PFSK-1 (cell line): ENCODE measurements around the gene HSPB9.

Experiments
- FOXP2 ChIP-seq: optimal IDR thresholded peaks from 2 replicates; pipeline ENCODE3; 2011; ENCODE audit warnings: borderline replicate concordance, control low read depth, inconsistent platforms; ENCODE audit not compliant: insufficient read depth; ENCODE audit errors: extremely low read length, extremely low read depth
- POLR2AphosphoS5 ChIP-seq: IDR thresholded peaks from 2 replicates; pipeline ENCODE4 v1.6.1; 2012; ENCODE audit warnings: low read depth, mild to moderate bottlenecking, control low read depth, low read length, moderate library complexity
- SIN3A ChIP-seq: IDR thresholded peaks from 2 replicates; pipeline ENCODE4 v1.6.1; 2012; ENCODE audit warnings: mild to moderate bottlenecking, low read length, moderate library complexity, borderline replicate concordance; ENCODE audit not compliant: insufficient read depth
- TAF1 ChIP-seq: IDR thresholded peaks from 2 replicates; pipeline ENCODE4 v1.6.1; 2012; ENCODE audit warnings: low read length, control low read depth, borderline replicate concordance; ENCODE audit not compliant: insufficient read depth
- TF ChIP-seq, protein P1 (sequence below), 2 experiments: IDR thresholded peaks; 2 replicates each; pipeline versions ENCODE4 v1.6.1 to v1.8.0; 2011 to 2012; ENCODE audit warnings: low read depth in 2 of 2, low read length in 2 of 2, control low read depth in 1 of 2, inconsistent platforms in 1 of 2, mild to moderate bottlenecking in 1 of 2, moderate library complexity in 1 of 2; ENCODE audit not compliant: insufficient read depth in 1 of 2

DNA sequence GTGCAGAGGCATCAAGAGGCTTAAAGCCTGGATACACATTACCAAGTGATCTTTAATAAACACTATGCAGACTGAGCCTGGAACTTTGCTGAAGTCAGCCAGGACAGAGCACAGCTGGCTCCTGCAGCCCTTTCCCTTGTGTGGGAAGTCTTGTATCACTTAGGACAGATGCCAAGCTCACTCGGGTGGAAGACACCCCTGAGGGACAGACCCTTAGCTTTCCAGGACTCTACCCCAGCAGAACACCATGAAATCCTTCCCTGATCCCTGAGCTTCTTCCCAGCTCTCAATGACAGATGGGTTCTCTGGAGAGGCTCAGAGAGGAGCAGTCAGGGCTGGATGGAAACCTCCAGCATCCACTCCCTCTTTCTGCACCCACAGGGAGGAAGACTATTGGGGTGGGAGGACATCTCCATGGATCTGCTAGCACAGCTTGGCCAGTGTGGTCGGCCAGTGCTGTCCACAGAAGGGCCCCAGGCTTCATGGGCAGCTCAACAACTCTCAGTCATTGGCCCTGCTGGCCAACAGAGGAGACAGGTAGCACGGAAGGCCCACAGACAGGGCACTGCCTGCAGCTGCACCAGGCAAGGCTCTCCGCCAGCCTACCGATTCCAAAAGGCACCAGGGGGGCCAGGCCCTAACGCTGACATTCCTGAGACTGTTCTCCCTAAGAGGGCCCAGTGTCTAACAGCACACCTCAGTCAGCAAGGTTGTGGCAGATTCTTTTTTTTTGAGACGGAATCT is 16.3 kb downstream of the HSPB9 start:
- TF ChIP-seq, protein P1, sequence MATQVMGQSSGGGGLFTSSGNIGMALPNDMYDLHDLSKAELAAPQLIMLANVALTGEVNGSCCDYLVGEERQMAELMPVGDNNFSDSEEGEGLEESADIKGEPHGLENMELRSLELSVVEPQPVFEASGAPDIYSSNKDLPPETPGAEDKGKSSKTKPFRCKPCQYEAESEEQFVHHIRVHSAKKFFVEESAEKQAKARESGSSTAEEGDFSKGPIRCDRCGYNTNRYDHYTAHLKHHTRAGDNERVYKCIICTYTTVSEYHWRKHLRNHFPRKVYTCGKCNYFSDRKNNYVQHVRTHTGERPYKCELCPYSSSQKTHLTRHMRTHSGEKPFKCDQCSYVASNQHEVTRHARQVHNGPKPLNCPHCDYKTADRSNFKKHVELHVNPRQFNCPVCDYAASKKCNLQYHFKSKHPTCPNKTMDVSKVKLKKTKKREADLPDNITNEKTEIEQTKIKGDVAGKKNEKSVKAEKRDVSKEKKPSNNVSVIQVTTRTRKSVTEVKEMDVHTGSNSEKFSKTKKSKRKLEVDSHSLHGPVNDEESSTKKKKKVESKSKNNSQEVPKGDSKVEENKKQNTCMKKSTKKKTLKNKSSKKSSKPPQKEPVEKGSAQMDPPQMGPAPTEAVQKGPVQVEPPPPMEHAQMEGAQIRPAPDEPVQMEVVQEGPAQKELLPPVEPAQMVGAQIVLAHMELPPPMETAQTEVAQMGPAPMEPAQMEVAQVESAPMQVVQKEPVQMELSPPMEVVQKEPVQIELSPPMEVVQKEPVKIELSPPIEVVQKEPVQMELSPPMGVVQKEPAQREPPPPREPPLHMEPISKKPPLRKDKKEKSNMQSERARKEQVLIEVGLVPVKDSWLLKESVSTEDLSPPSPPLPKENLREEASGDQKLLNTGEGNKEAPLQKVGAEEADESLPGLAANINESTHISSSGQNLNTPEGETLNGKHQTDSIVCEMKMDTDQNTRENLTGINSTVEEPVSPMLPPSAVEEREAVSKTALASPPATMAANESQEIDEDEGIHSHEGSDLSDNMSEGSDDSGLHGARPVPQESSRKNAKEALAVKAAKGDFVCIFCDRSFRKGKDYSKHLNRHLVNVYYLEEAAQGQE (IDR thresholded peaks at IDR 0.05; ENCODE audit: insufficient read depth in 1 of 2, low read depth in 2 of 2, low read length in 2 of 2): no peak
- TF ChIP-seq POLR2AphosphoS5: no peak
- TF ChIP-seq FOXP2: no peak
- TF ChIP-seq TAF1: no peak
- TF ChIP-seq SIN3A: no peak
